HCT116 (cell line): Measurements from ENCODE around the gene C1QA. TPM values are rescaled to one million over a fixed set of nuclear protein-coding genes. Genes with fewer than 3 reads are reported as not detected.

Experiments
- ATAC-seq: fragments of 200-7000 bp; cut with Tn5 transposase; 2 replicates; pipeline ENCODE4 v1.9.1; 2020; ENCODE audit warnings: mild to moderate bottlenecking, moderate library complexity
- BruUV-seq: library from RNA; stranded (reverse); fragments of 400-500 nt; replicated peaks from 2 replicates; lab custom pipeline; 2021; lab: Mats Ljungman, UMichigan
- CTCF ChIA-PET: fragments of 300-600 bp; sonication (Branson Sonifier 250); formaldehyde crosslinking; loops from one replicate; lab custom pipeline; 2021; ENCODE audit warnings: antibody characterized with exemption; lab: Charles Lee
- POLR2A ChIA-PET: fragments of 300-600, 350-600 bp; sonication (Branson Sonifier 250); formaldehyde crosslinking; loops from one replicate; lab custom pipeline; 2021; ENCODE audit warnings: antibody characterized with exemption; lab: Charles Lee
- RAD21 ChIA-PET, 2 experiments: fragments of 300-600 bp; sonication (Branson Sonifier 250); formaldehyde crosslinking; loops; one replicate each; lab custom pipeline; 2023; ENCODE audit warnings: low total read pairs in 2 of 2; ENCODE audit not compliant: uncharacterized antibody in 2 of 2, unreplicated experiment in 2 of 2, low non-redundant PET in 1 of 2; lab: Charles Lee
- DNase-seq: peaks from one replicate; pipeline ENCODE4 v3.0.0-alpha.2; 2010; ENCODE audit warnings: low read depth, low spot score
- H2AFZ ChIP-seq: fragments of 200-600 bp; shearing (Covaris generic), sonication (generic); 2 replicates; pipeline ENCODE4 v1.6.1; 2017; ENCODE audit warnings: low read depth, mixed run types, mixed read lengths, antibody characterized with exemption, low read length; ENCODE audit not compliant: poor library complexity, severe bottlenecking
- H3K27ac ChIP-seq: 2 replicates; pipeline ENCODE4 v1.5.1; 2012; ENCODE audit warnings: low read depth, low read length
- H3K27me3 ChIP-seq: fragments of 200-600 bp; sonication (generic); 2 replicates; pipeline ENCODE4 v1.6.1; 2016; ENCODE audit warnings: mixed run types, low read length, mixed read lengths; ENCODE audit not compliant: insufficient read depth
- H3K36me3 ChIP-seq, 2 experiments: fragments of 200-500 bp in 1 of 2; fragments of 200-600 bp in 1 of 2; sonication (Bioruptor generic) in 1 of 2; sonication (generic) in 1 of 2; 2 replicates each; pipeline versions ENCODE4 v1.5.1 to v1.6.1; 2014 to 2016; ENCODE audit warnings: low read length in 2 of 2, inconsistent platforms in 1 of 2, mixed read lengths in 1 of 2, mixed run types in 1 of 2; ENCODE audit not compliant: insufficient read depth in 2 of 2, control insufficient read depth in 1 of 2
- H3K4me1 ChIP-seq, 2 experiments: fragments of 200-600 bp in 1 of 2; sonication (generic) in 1 of 2; 2 replicates each; pipeline versions ENCODE4 v1.5.1 to v1.6.1; 2012 to 2017; ENCODE audit warnings: low read length in 2 of 2, inconsistent platforms in 1 of 2, mild to moderate bottlenecking in 1 of 2, mixed read lengths in 1 of 2, mixed run types in 1 of 2, moderate library complexity in 1 of 2; ENCODE audit not compliant: insufficient read depth in 2 of 2, control insufficient read depth in 1 of 2
- H3K4me2 ChIP-seq: fragments of 200-600 bp; sonication (generic); 2 replicates; pipeline ENCODE4 v1.6.1; 2017; ENCODE audit warnings: mixed run types, low read length, mixed read lengths
- H3K4me3 ChIP-seq, 2 experiments: fragments of 200-600 bp in 1 of 2; sonication (generic) in 1 of 2; replicated peaks in 1 of 2; 2 replicates each; pipeline ENCODE4 v1.5.1; 2011 to 2016; ENCODE audit warnings: low read length in 2 of 2, control low read depth in 1 of 2, low read depth in 1 of 2, mild to moderate bottlenecking in 1 of 2, mixed read lengths in 1 of 2, mixed run types in 1 of 2
- H3K79me2 ChIP-seq: fragments of 200-600 bp; sonication (generic); 2 replicates; pipeline ENCODE4 v1.6.1; 2017; ENCODE audit warnings: mild to moderate bottlenecking, mixed run types, low read length, moderate library complexity, mixed read lengths; ENCODE audit not compliant: insufficient read depth
- H3K9ac ChIP-seq: fragments of 200-600 bp; sonication (generic); 2 replicates; pipeline ENCODE4 v1.6.1; 2016; ENCODE audit warnings: low read length, mixed read lengths
- H3K9me2 ChIP-seq: fragments of 200-600 bp; sonication (generic), shearing (Covaris generic); 2 replicates; pipeline ENCODE4 v1.6.1; 2017; ENCODE audit warnings: mixed run types, mild to moderate bottlenecking, moderate library complexity; ENCODE audit not compliant: insufficient read depth
- H3K9me3 ChIP-seq, 2 experiments: fragments of 200-500 bp in 1 of 2; fragments of 200-600 bp in 1 of 2; sonication (Bioruptor generic) in 1 of 2; sonication (generic) in 1 of 2; 2 replicates each; pipeline ENCODE4 v1.6.1; 2014 to 2017; ENCODE audit warnings: low read length in 2 of 2, mixed read lengths in 2 of 2, inconsistent platforms in 1 of 2, low read depth in 1 of 2, mild to moderate bottlenecking in 1 of 2, mixed run types in 1 of 2, moderate library complexity in 1 of 2; ENCODE audit not compliant: control insufficient read depth in 1 of 2, insufficient read depth in 1 of 2
- H4K20me1 ChIP-seq: fragments of 200-600 bp; sonication (generic), shearing (Covaris generic); 2 replicates; pipeline ENCODE4 v1.6.1; 2017; ENCODE audit warnings: mixed run types, mild to moderate bottlenecking, moderate library complexity; ENCODE audit not compliant: insufficient read depth
- CEBPB ChIP-seq: IDR thresholded peaks from 2 replicates; pipeline ENCODE4 v1.6.1; 2012; ENCODE audit warnings: low read depth
- RAD21 ChIP-seq: IDR thresholded peaks from 2 replicates; pipeline ENCODE4 v1.6.1; 2012; ENCODE audit warnings: low read depth, mild to moderate bottlenecking
- SRF ChIP-seq: IDR thresholded peaks from 2 replicates; pipeline ENCODE4 v1.6.1; 2012; ENCODE audit warnings: low read depth
- intact Hi-C: fragments of 100-400 bp; cut with micrococcal nuclease; formaldehyde crosslinking; loops from 2 replicates; pipeline ENCODE4 v1.10.0; 2022
- total RNA-seq: library from RNA; stranded (reverse); gene quantifications from one replicate; pipeline ENCODE4 v1.2.1, GENCODE V29; 2021; ENCODE audit not compliant: unreplicated experiment
- TF ChIP-seq, protein P1 (sequence below), 3 experiments: fragments of 200-600 bp in 1 of 3; sonication (generic) in 1 of 3; IDR thresholded peaks in 2 of 3; conservative IDR thresholded peaks in 1 of 3; 2 replicates each; pipeline ENCODE4 v1.5.1; 2012 to 2017; ENCODE audit warnings: low read depth in 2 of 3, low read length in 2 of 3, antibody characterized with exemption in 1 of 3, borderline replicate concordance in 1 of 3, control low read depth in 1 of 3, mild to moderate bottlenecking in 1 of 3, mixed read lengths in 1 of 3, mixed run types in 1 of 3, moderate library complexity in 1 of 3; ENCODE audit not compliant: insufficient read depth in 1 of 3

The C1QA gene
- total RNA-seq, 1 experiment from 2014 or later, result 0.91 TPM

DNA sequence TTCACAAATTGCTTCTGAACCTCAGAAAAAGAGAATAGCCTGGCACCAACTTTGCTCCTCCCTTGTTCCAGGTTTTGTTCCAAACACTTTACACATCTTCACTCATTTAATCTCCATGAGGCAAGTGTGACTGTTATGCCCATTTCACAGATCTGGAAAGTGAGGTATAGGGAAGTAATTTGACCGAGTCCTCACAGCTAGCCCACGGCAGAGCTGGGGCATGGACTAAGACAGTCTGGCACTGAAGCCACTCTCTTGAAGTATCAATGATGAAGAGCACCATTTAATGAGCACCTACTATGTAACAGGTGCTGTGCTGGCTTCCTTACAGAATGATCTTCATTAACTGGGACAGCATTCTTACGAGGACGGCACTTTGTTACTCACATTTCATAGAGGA lies 35.6 kb downstream of the C1QA start (continued):
- TF ChIP-seq, protein P1, sequence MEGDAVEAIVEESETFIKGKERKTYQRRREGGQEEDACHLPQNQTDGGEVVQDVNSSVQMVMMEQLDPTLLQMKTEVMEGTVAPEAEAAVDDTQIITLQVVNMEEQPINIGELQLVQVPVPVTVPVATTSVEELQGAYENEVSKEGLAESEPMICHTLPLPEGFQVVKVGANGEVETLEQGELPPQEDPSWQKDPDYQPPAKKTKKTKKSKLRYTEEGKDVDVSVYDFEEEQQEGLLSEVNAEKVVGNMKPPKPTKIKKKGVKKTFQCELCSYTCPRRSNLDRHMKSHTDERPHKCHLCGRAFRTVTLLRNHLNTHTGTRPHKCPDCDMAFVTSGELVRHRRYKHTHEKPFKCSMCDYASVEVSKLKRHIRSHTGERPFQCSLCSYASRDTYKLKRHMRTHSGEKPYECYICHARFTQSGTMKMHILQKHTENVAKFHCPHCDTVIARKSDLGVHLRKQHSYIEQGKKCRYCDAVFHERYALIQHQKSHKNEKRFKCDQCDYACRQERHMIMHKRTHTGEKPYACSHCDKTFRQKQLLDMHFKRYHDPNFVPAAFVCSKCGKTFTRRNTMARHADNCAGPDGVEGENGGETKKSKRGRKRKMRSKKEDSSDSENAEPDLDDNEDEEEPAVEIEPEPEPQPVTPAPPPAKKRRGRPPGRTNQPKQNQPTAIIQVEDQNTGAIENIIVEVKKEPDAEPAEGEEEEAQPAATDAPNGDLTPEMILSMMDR (IDR thresholded peaks at IDR 0.05 in 2 of 3, conservative IDR thresholded peaks at IDR 0.05 in 1 of 3; ENCODE audit: borderline replicate concordance in 1 of 3, insufficient read depth in 1 of 3, low read depth in 2 of 3, low read length in 2 of 3), result no peak
- TF ChIP-seq RAD21 (no peak), SRF (no peak)
- TF ChIP-seq, all 23 proteins: peak for 0

DNA sequence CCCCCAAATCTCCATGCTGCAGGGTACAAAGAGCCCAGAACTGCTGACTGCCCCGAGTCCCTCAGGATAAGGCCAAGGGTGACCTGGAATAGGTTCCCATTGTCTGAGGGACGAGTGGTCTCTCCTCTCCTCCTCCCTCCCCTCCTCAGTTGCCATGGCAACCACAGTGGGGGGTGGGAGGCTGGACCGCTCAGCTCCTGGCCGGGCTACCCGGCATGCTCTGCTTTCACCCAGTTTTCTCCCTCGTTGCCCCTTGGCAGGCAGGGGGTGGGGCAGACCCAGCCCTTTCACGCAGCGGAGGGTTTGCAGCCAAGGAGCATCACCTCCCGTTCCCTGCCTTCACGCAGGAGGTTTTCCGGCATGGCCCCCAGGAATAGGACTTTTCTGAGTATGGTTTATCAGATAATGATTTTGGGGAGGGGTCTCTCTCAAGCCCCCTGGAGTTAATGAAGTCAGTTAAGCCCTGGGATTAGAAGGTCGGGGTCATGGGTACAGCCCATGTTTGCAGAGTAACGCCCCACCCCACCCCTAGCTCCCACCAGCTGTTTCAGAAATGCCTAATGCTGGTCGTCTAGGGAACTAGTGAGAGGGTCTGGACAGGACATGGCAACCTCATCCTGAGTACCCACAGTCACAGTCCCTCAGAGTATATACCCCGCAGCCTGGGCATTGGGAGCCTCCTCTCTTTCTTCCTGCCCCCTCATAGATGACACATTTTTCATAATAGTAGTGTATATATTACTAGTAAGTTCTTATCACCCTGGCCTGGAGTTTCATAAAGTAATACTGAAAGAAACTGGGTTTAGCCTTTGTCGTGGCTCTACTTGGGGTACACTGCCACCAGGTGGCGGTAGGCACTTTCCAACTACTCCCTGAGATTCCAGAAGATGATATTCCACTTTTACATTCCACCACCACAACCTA lies 37.3 kb downstream of the C1QA start:
- H3K9me3 ChIP-seq, result no peaks in the 10 kb centered on the region
- no TSS peak for BruUV-seq
- DNase-seq (peak; percentile 41), ATAC-seq (peak; percentile 87)
- no peaks in the 10 kb centered on the region for H3K9me2 ChIP-seq
- H3K4me3 ChIP-seq, result no peak overlapping the region
- intact Hi-C loops, result loop anchor here (1.0 to 2.0 kb wide), 5 partner anchors 31 to 291 kb away; no protein-coding TSS in a partner anchor
- no peak overlapping the region for H3K27ac ChIP-seq
- ChIA-PET RAD21 (interaction anchor here (0.6 to 1.4 kb wide), 6 partner anchors 188 to 535 kb away, joined by 3 to 6 read pairs (median 4); no protein-coding TSS in a partner anchor), CTCF (interaction anchor here (0.8 to 5.1 kb wide), 11 partner anchors 10 to 291 kb away, joined by 3 to 67 read pairs (median 4); no protein-coding TSS in a partner anchor), POLR2A (interaction anchor here (0.8 kb wide), 1 partner anchor 188 kb away, joined by 3 read pairs; no protein-coding TSS in a partner anchor)
- no peaks in the 10 kb centered on the region for H3K36me3 ChIP-seq
- H2AFZ ChIP-seq, result no peak overlapping the region
- H3K4me1 ChIP-seq, result no peaks in the 10 kb centered on the region
- no peaks in the 10 kb centered on the region for H4K20me1 ChIP-seq
- H3K9ac ChIP-seq, result no peak overlapping the region
- peaks cover 6% of the 10 kb centered on the region; the same call in 1 of the 2 replicates for H3K27me3 ChIP-seq
- H3K79me2 ChIP-seq, result no peaks in the 10 kb centered on the region
- TF ChIP-seq RAD21 (peak; percentile 97), CEBPB (no peak)
- TF ChIP-seq, protein P1 (IDR thresholded peaks at IDR 0.05 in 2 of 3, conservative IDR thresholded peaks at IDR 0.05 in 1 of 3; ENCODE audit: borderline replicate concordance in 1 of 3, insufficient read depth in 1 of 3, low read depth in 2 of 3, low read length in 2 of 3), result peak; percentile 77 to 97 (median 89)
- H3K4me2 ChIP-seq, result peak overlapping the region; percentile 26; the same call in 1 of the 2 replicates
